Smooth muscle cell (in vitro differentiated cells): ENCODE measurements around the gene SH3BGR. TPM values are rescaled to one million over a fixed set of nuclear protein-coding genes. Genes with fewer than 3 reads are reported as not detected.
"Not testable (repeated sequence)": the region's sequence is repeated elsewhere in the genome, so short reads cannot be mapped to it uniquely, and the experiment has no call there.

Source experiments
- DNase-seq: peaks from one replicate; lab custom pipeline; 2025; ENCODE audit not compliant: unreplicated experiment; lab: John Stamatoyannopoulos, UW
- H2AFZ ChIP-seq: fragments of 200-600 bp; sonication (generic); 2 replicates; pipeline ENCODE4 v1.6.0; 2016; ENCODE audit warnings: antibody characterized with exemption, low read depth, mild to moderate bottlenecking
- H3F3A ChIP-seq: fragments of 200-600 bp; sonication (generic); 2 replicates; pipeline ENCODE4 v1.6.0; 2017; ENCODE audit warnings: antibody characterized with exemption, low read depth
- H3K27ac ChIP-seq: fragments of 200-600 bp; sonication (generic); 2 replicates; pipeline ENCODE4 v1.5.1; 2016; ENCODE audit warnings: low read depth, mild to moderate bottlenecking
- H3K27me3 ChIP-seq: fragments of 200-600 bp; sonication (generic); 2 replicates; pipeline ENCODE4 v1.6.1; 2016; ENCODE audit warnings: low read depth, mild to moderate bottlenecking
- H3K36me3 ChIP-seq: fragments of 200-600 bp; sonication (generic); 2 replicates; pipeline ENCODE4 v1.5.1; 2016; ENCODE audit warnings: low read depth
- H3K4me1 ChIP-seq: fragments of 200-600 bp; sonication (generic); 2 replicates; pipeline ENCODE4 v1.5.1; 2016; ENCODE audit warnings: low read depth
- H3K4me2 ChIP-seq: fragments of 200-600 bp; sonication (generic); 2 replicates; pipeline ENCODE4 v1.6.0; 2016; ENCODE audit warnings: mild to moderate bottlenecking
- H3K4me3 ChIP-seq: fragments of 200-600 bp; sonication (generic); 2 replicates; pipeline ENCODE4 v1.5.1; 2016; ENCODE audit warnings: mild to moderate bottlenecking
- H3K79me2 ChIP-seq: fragments of 200-600 bp; sonication (generic); 2 replicates; pipeline ENCODE4 v1.6.0; 2016; ENCODE audit warnings: low read depth, mild to moderate bottlenecking
- H3K9ac ChIP-seq: fragments of 200-600 bp; sonication (generic); 2 replicates; pipeline ENCODE4 v1.6.0; 2016; ENCODE audit warnings: low read depth
- H3K9me3 ChIP-seq: fragments of 200-600 bp; sonication (generic); replicated peaks from 2 replicates; pipeline ENCODE4 v1.5.1; 2016; ENCODE audit warnings: low read depth
- H4K20me1 ChIP-seq: fragments of 200-600 bp; sonication (generic); 2 replicates; pipeline ENCODE4 v1.6.0; 2016; ENCODE audit warnings: low read depth
- whole genome bisulfite sequencing: methylation state at CpG from one replicate; pipeline ENCODE4 v1.1.7; 2016; ENCODE audit warnings: low lambda C conversion rate; 5-methylcytosine and 5-hydroxymethylcytosine counted together
- polyA plus RNA-seq: library from polyadenylated mRNA; unstranded; fragments of >200 nt; fragmentation: Nextera tagmentation; extraction: Ambion mirVana; gene quantifications from 2 replicates; pipeline ENCODE4 v1.2.1, GENCODE V29; 2016
- total RNA-seq: library from RNA; depleted of rRNA; stranded (reverse); fragments of >200 nt; gene quantifications from 2 replicates; pipeline ENCODE4 v1.2.3, GENCODE V29; 2014
- TF ChIP-seq, protein P1 (sequence below): fragments of 200-600 bp; sonication (generic); IDR thresholded peaks from 2 replicates; pipeline ENCODE4 v1.5.1; 2017; ENCODE audit warnings: borderline replicate concordance, mild to moderate bottlenecking, antibody characterized with exemption; ENCODE audit not compliant: insufficient read depth, poor library complexity, severe bottlenecking

SH3BGR gene
- total RNA-seq (4.9 and 7.7 TPM in 2 replicates), polyA plus RNA-seq (11.1 and 12.5 TPM in 2 replicates)

DNA sequence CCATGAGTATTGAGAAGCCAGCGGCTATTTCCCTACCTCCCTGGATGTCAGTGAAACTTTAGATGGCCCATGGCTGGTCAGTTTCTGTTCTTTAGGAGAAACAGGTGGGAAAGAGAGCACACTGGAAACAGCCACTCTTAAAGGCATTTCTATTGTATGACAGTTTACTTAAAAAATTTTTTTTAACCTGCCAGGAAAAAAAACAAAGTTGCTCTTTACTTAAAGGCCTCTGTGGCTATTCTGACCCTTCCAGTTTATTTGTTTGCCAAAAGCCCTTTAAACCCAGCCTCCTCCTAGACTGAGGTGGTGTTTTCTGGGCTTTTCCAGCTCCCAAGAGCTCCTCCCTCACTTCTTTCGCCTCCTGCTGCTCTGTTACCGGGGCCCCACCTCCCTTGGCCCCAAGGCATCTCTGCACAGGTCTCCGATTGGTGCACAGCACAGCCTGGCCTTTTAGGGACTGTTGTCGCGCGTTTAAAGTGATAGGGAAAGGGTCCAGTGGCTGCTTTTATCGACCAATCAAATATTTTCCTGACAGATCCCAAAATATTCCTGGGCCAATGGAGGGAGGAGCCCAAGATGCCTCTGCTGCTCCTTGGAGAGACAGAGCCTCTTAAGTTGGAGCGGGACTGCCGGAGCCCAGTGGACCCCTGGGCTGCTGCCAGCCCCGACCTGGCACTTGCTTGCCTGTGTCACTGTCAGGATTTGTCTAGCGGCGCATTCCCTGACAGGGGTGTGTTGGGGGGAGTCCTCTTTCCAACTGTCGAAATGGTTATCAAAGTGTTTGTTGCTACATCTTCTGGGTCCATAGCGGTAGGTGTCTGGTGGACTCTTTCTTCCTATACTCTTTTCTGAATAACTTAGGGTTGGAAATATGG, at the start of gene SH3BGR:
Gene SH3BGR, plus strand, starts transcription at position 639 of the 875 bp plus-strand sequence. Its CDS starts 127 bp downstream, at position 766.
- Histone ChIP-seq H3K9ac (peak within 1 kb of the TSS; percentile 73), H3K79me2 (peaks cover under 1% of the 10 kb centered on the region), H3F3A (no peaks in the 10 kb centered on the region), H3K27ac (peak within 1 kb of the TSS; percentile 89), H3K4me2 (peak within 1 kb of the TSS; percentile 56), H3K4me1 (peaks cover 20% of the 10 kb centered on the region), H3K4me3 (peak within 1 kb of the TSS; percentile 14), H3K36me3 (no peaks in the 10 kb centered on the region), H2AFZ (peak within 1 kb of the TSS; percentile 46), H4K20me1 (no peaks in the 10 kb centered on the region), H3K9me3 (no peaks in the 10 kb centered on the region), H3K27me3 (no peaks in the 10 kb centered on the region)
- TF ChIP-seq, protein P1, sequence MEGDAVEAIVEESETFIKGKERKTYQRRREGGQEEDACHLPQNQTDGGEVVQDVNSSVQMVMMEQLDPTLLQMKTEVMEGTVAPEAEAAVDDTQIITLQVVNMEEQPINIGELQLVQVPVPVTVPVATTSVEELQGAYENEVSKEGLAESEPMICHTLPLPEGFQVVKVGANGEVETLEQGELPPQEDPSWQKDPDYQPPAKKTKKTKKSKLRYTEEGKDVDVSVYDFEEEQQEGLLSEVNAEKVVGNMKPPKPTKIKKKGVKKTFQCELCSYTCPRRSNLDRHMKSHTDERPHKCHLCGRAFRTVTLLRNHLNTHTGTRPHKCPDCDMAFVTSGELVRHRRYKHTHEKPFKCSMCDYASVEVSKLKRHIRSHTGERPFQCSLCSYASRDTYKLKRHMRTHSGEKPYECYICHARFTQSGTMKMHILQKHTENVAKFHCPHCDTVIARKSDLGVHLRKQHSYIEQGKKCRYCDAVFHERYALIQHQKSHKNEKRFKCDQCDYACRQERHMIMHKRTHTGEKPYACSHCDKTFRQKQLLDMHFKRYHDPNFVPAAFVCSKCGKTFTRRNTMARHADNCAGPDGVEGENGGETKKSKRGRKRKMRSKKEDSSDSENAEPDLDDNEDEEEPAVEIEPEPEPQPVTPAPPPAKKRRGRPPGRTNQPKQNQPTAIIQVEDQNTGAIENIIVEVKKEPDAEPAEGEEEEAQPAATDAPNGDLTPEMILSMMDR, result no peak
- WGBS, result 61% methylated on average over 15 of the region's 15 CpGs
- no peak for DNase-seq

DNA sequence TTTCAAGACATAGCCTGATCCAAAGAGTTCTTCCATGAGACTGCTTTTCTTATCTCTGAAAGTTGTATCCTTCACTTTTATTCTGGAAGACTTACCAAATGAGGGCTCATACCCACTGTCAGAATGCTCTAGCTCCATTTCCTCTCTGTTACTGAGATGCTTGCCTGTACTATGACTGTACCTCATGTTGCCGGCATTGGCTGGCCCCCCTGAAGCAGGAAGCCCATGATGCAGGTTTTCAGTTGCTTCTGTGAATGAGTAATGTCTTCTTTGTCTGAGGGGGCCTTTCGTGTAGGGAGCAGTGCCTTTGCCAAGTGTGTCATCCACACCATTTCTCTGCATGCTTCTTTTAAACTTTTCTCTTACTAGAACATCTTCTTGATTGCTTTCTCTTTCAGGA, 45.7 kb upstream of the SH3BGR start:
- H3K9me3 ChIP-seq, result peaks cover 6% of the 10 kb centered on the region
- H3K9ac ChIP-seq, result no peak overlapping the region
- H3K36me3 ChIP-seq, result peaks cover 9% of the 10 kb centered on the region
- no peaks in the 10 kb centered on the region for H3F3A ChIP-seq
- no peaks in the 10 kb centered on the region for H3K4me1 ChIP-seq
- H3K27me3 ChIP-seq, result no peaks in the 10 kb centered on the region
- DNase-seq, result no peak
- TF ChIP-seq, protein P1, result no peak
- 98% methylated on average over 2 of the region's 2 CpGs for WGBS
- H3K79me2 ChIP-seq, result no peaks in the 10 kb centered on the region
- no peak overlapping the region for H3K27ac ChIP-seq
- no peak overlapping the region for H2AFZ ChIP-seq
- no peak overlapping the region for H3K4me3 ChIP-seq
- H3K4me2 ChIP-seq, result no peak overlapping the region
- H4K20me1 ChIP-seq, result no peaks in the 10 kb centered on the region

DNA sequence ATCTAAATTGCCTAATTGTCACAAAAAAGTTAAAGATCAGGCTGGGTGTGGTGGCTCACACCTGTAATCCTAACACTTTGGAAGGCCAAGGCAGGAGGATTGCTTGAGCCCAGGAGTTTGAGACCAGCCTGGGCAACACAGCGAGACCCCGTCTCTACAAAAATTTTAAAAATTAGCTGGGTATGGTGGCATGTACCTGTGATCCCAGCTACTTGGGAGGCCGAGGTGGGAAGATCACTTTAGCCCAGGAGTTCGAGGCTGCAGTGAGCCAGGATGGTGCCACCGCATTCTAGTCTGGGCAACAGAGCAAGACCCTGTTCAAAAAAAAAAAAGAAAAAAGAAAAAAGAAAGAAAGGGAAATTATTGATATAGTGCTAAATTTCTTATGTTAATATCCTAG, 32.6 kb upstream of the SH3BGR start:
- H3K27ac ChIP-seq, H2AFZ ChIP-seq, H3K4me2 ChIP-seq, H3K36me3 ChIP-seq, H4K20me1 ChIP-seq, H3K79me2 ChIP-seq, H3K9me3 ChIP-seq, H3K4me3 ChIP-seq, DNase-seq, H3K27me3 ChIP-seq, H3K9ac ChIP-seq, H3F3A ChIP-seq: not testable (repeated sequence)
- peaks cover 20% of the 10 kb centered on the region for H3K4me1 ChIP-seq
- 98% methylated on average over 5 of the region's 5 CpGs for WGBS

DNA sequence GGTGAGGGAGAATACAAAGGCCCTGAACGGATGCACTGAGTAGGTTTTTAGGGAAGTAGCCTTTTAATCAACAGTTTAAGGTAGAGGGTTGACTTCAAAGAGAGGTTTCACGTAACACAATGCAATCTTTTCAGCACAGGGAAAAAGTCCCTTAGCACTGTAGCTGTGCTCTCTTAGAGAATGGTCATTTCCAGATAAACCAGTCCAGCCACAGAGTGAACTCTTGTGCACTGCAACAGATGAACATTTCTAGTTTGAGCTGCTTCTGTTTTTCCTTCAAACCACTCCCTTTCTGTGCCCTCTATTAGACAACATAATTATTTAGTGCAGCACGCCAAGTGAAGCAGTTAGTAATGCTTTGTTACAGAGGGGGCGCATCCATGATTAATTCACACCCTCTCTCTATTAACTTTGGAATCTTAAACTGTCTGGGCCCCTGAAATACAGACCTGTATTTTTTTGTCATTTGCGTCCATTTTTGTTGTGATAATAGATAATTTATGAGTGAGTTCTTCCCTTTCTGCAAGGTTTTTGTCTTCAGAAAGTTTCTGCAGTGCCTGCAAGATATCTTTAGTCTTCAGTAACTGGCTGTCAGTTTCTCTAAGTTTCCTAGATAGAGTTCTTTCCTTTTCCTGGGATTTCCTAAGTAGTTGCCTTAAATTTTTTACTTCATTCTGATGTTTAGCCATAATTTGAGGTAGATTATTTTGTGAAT, 29.1 kb upstream of the SH3BGR start:
- no peak overlapping the region for H3K9ac ChIP-seq
- H3K4me3 ChIP-seq, result no peak overlapping the region
- peak overlapping the region; percentile 5 for H3K27ac ChIP-seq
- H3K4me2 ChIP-seq, result peak overlapping the region; percentile 19
- whole genome bisulfite sequencing, result 59% methylated on average over 5 of the region's 5 CpGs
- no peaks in the 10 kb centered on the region for H3K36me3 ChIP-seq
- H4K20me1 ChIP-seq, result no peaks in the 10 kb centered on the region
- H3K4me1 ChIP-seq, result peaks cover 20% of the 10 kb centered on the region
- TF ChIP-seq, protein P1, result no peak
- H2AFZ ChIP-seq, result no peak overlapping the region
- no peaks in the 10 kb centered on the region for H3K27me3 ChIP-seq
- peaks cover 3% of the 10 kb centered on the region for H3F3A ChIP-seq
- no peaks in the 10 kb centered on the region for H3K79me2 ChIP-seq
- no peaks in the 10 kb centered on the region for H3K9me3 ChIP-seq
- DNase-seq, result no peak
